ENCODE measurements around the gene AGAP1.

AGAP1 gene

GRCh38 chr2:235981631-235982030 lies 487.8 kb downstream of the AGAP1 start:
- TF ChIP-seq POLR2AphosphoS5 (IDR thresholded peaks at IDR 0.05; ENCODE audit: low read depth, low read length) (no peak), SIN3A (IDR thresholded peaks at IDR 0.05; ENCODE audit: borderline replicate concordance, insufficient read depth, low read length) (no peak), REST (IDR thresholded peaks at IDR 0.05; ENCODE audit: insufficient read depth in 1 of 2, low read depth in 2 of 2, low read length in 2 of 2) (no peak), TAF1 (IDR thresholded peaks at IDR 0.05; ENCODE audit: borderline replicate concordance, insufficient read depth, low read length) (no peak)

- TF ChIP-seq SIN3A (IDR thresholded peaks at IDR 0.05; ENCODE audit: borderline replicate concordance, insufficient read depth, low read length) (no peak), REST (IDR thresholded peaks at IDR 0.05; ENCODE audit: insufficient read depth in 1 of 2, low read depth in 2 of 2, low read length in 2 of 2) (no peak)
These were observed 489.2 kb downstream of the AGAP1 start for GRCh38 chr2:235983016-235983415.

DNA sequence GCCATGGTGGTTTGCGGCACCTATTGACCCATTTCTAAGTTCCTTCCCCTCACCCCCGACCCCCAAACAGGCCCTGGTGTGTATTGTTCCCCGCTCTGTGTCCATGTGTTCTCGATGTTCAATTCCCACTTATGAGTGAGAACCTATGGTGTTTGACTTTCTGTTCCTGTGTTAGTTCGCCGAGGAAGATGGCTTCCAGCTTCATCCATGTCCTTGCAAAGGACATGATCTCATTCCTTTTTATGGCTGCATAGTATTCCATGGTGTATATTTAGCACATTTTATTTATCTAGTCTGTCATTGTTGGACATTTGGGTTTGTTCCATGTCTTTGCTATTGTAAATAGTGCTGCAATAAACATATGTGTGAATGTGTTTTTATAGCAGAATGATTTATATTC lies 490.7 kb downstream of the AGAP1 start:
- no peak for TF ChIP-seq POLR2AphosphoS5 (IDR thresholded peaks at IDR 0.05; ENCODE audit: low read depth, low read length)
- no peak for TF ChIP-seq TAF1 (IDR thresholded peaks at IDR 0.05; ENCODE audit: borderline replicate concordance, insufficient read depth, low read length)
- TF ChIP-seq FOXP2 (optimal IDR thresholded peaks at IDR 0.05; ENCODE audit: borderline replicate concordance, extremely low read depth, extremely low read length, insufficient read depth): no peak
- no peak for TF ChIP-seq REST (IDR thresholded peaks at IDR 0.05; ENCODE audit: insufficient read depth in 1 of 2, low read depth in 2 of 2, low read length in 2 of 2)
- TF ChIP-seq SIN3A (IDR thresholded peaks at IDR 0.05; ENCODE audit: borderline replicate concordance, insufficient read depth, low read length): no peak

GRCh38 chr2:235986361-235986760 lies 492.5 kb downstream of the AGAP1 start:
- no peak for TF ChIP-seq REST (IDR thresholded peaks at IDR 0.05; ENCODE audit: insufficient read depth in 1 of 2, low read depth in 2 of 2, low read length in 2 of 2)
- TF ChIP-seq TAF1 (IDR thresholded peaks at IDR 0.05; ENCODE audit: borderline replicate concordance, insufficient read depth, low read length): no peak
- TF ChIP-seq SIN3A (IDR thresholded peaks at IDR 0.05; ENCODE audit: borderline replicate concordance, insufficient read depth, low read length): no peak
- TF ChIP-seq FOXP2 (optimal IDR thresholded peaks at IDR 0.05; ENCODE audit: borderline replicate concordance, extremely low read depth, extremely low read length, insufficient read depth): no peak
- no peak for TF ChIP-seq POLR2AphosphoS5 (IDR thresholded peaks at IDR 0.05; ENCODE audit: low read depth, low read length)

DNA sequence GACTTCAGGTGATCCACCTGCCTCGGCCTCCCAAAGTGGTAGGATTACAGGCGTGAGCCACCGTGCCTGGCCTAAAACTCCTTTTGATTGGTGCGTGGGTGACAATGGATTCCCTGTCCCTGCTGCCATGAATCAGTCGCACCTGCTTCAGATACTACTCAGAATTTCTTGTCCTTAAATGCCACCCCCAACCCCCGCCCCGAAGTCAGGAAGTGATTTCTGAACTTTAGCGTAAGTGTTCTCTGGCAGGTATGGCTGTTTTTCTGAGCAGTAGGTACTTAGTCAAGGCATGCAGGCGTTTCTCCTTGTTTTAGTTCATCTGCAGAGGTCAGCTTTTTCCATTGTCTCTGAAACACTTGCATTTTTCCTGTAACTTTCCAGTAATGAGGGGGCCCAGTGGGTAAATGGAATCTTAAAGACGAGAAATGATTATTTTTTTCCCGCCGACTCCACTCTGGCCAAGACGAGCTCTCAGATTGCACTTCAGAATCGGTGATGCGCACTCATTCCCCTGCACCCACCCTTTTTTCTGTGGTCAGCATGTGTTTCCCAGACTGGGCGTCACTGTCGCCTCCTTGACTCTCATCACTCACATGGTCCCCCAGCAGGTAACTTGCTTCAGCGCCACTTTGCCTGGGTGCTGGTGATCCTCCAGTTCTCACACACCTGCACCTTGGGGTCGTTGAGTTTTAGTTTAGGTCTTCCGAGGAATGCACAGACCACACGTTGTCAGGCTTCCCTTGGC lies 494.6 kb downstream of the AGAP1 start:
- TF ChIP-seq POLR2AphosphoS5 (IDR thresholded peaks at IDR 0.05; ENCODE audit: low read depth, low read length): no peak
- TF ChIP-seq TAF1 (IDR thresholded peaks at IDR 0.05; ENCODE audit: borderline replicate concordance, insufficient read depth, low read length): no peak
- no peak for TF ChIP-seq FOXP2 (optimal IDR thresholded peaks at IDR 0.05; ENCODE audit: borderline replicate concordance, extremely low read depth, extremely low read length, insufficient read depth)
- no peak for TF ChIP-seq SIN3A (IDR thresholded peaks at IDR 0.05; ENCODE audit: borderline replicate concordance, insufficient read depth, low read length)
- TF ChIP-seq REST (IDR thresholded peaks at IDR 0.05; ENCODE audit: insufficient read depth in 1 of 2, low read depth in 2 of 2, low read length in 2 of 2): no peak
